HUES48 (cell line): ENCODE results near the gene FGR.
A peak's percentile ranks its signal among the peaks of the same experiment; 100 is the strongest.

Experiments
- H3K27ac ChIP-seq: one replicate; pipeline ENCODE4 v1.7.0; 2013; ENCODE audit warnings: low read depth, low read length, inconsistent platforms
- H3K27me3 ChIP-seq: 2 replicates; pipeline ENCODE4 v1.6.1; 2013; ENCODE audit warnings: mild to moderate bottlenecking, low read length; ENCODE audit not compliant: control insufficient read depth, insufficient read depth
- H3K36me3 ChIP-seq: 2 replicates; pipeline ENCODE4 v1.6.1; 2013; ENCODE audit warnings: low read length; ENCODE audit not compliant: control insufficient read depth, insufficient read depth
- H3K4me1 ChIP-seq: 2 replicates; pipeline ENCODE4 v1.6.1; 2013; ENCODE audit warnings: mild to moderate bottlenecking, low read length; ENCODE audit not compliant: control insufficient read depth, insufficient read depth
- H3K4me3 ChIP-seq: 2 replicates; pipeline ENCODE4 v1.5.1; 2013; ENCODE audit warnings: mild to moderate bottlenecking, low read depth, low read length
- H3K9ac ChIP-seq: 2 replicates; pipeline ENCODE4 v1.6.1; 2013; ENCODE audit warnings: mild to moderate bottlenecking, low read depth, low read length, moderate library complexity
- H3K9me3 ChIP-seq: 2 replicates; pipeline ENCODE4 v1.6.1; 2013; ENCODE audit warnings: low read length; ENCODE audit not compliant: control insufficient read depth, insufficient read depth

The FGR gene

GRCh38 chr1:27659497-27660299 is 24.7 kb upstream of the FGR start:
- Histone ChIP-seq H3K27ac (peak overlapping the region; percentile 58), H3K4me1 (peaks cover 34% of the 10 kb centered on the region), H3K9me3 (no peaks in the 10 kb centered on the region), H3K27me3 (peaks cover 4% of the 10 kb centered on the region; the same call in 1 of the 2 replicates), H3K36me3 (no peaks in the 10 kb centered on the region), H3K9ac (no peak overlapping the region), H3K4me3 (peak overlapping the region; percentile 51)

GRCh38 chr1:27658951-27659496 is 24.0 kb upstream of the FGR start:
- Histone ChIP-seq H3K4me3 (peak overlapping the region; percentile 51), H3K9ac (no peak overlapping the region), H3K4me1 (peaks cover 34% of the 10 kb centered on the region), H3K27ac (peak overlapping the region; percentile 58), H3K36me3 (no peaks in the 10 kb centered on the region), H3K27me3 (peaks cover 4% of the 10 kb centered on the region; the same call in 1 of the 2 replicates), H3K9me3 (no peaks in the 10 kb centered on the region)

- Histone ChIP-seq H3K4me3 (no peak overlapping the region), H3K36me3 (no peaks in the 10 kb centered on the region), H3K27me3 (peaks cover 4% of the 10 kb centered on the region; the same call in 1 of the 2 replicates), H3K27ac (peak overlapping the region; percentile 84), H3K4me1 (peaks cover 27% of the 10 kb centered on the region), H3K9me3 (no peaks in the 10 kb centered on the region), H3K9ac (no peak overlapping the region)
Observed at GRCh38 chr1:27656157-27656893, 21.3 kb upstream of the FGR start.

- H3K4me3 ChIP-seq = no peak overlapping the region
- peaks cover 32% of the 10 kb centered on the region for H3K4me1 ChIP-seq
- peak overlapping the region; percentile 84 for H3K27ac ChIP-seq
- no peak overlapping the region for H3K9ac ChIP-seq
- no peaks in the 10 kb centered on the region for H3K9me3 ChIP-seq
- H3K36me3 ChIP-seq = no peaks in the 10 kb centered on the region
- H3K27me3 ChIP-seq = peaks cover 4% of the 10 kb centered on the region; the same call in 1 of the 2 replicates
Observed at GRCh38 chr1:27655151-27655937, 20.4 kb upstream of the FGR start.

- no peak overlapping the region for H3K9ac ChIP-seq
- H3K27me3 ChIP-seq = no peaks in the 10 kb centered on the region
- H3K27ac ChIP-seq = no peak overlapping the region
- no peaks in the 10 kb centered on the region for H3K9me3 ChIP-seq
- H3K36me3 ChIP-seq = no peaks in the 10 kb centered on the region
- peaks cover 23% of the 10 kb centered on the region for H3K4me1 ChIP-seq
- H3K4me3 ChIP-seq = no peak overlapping the region
Observed at GRCh38 chr1:27652111-27652864, 17.3 kb upstream of the FGR start.

- no peak overlapping the region for H3K9ac ChIP-seq
- no peaks in the 10 kb centered on the region for H3K9me3 ChIP-seq
- H3K27me3 ChIP-seq = no peaks in the 10 kb centered on the region
- no peak overlapping the region for H3K4me3 ChIP-seq
- peaks cover 20% of the 10 kb centered on the region for H3K4me1 ChIP-seq
- H3K36me3 ChIP-seq = no peaks in the 10 kb centered on the region
- peak overlapping the region; percentile 1 for H3K27ac ChIP-seq
Observed at GRCh38 chr1:27650539-27651175, 15.7 kb upstream of the FGR start.

- H3K4me3 ChIP-seq = no peak overlapping the region
- H3K27ac ChIP-seq = no peak overlapping the region
- H3K9ac ChIP-seq = no peak overlapping the region
- peaks cover 15% of the 10 kb centered on the region for H3K4me1 ChIP-seq
- H3K36me3 ChIP-seq = no peaks in the 10 kb centered on the region
- H3K27me3 ChIP-seq = no peaks in the 10 kb centered on the region
- no peaks in the 10 kb centered on the region for H3K9me3 ChIP-seq
Observed at GRCh38 chr1:27650171-27650538, 15.2 kb upstream of the FGR start.

GRCh38 chr1:27649306-27649635 is 14.3 kb upstream of the FGR start:
- no peaks in the 10 kb centered on the region for H3K27me3 ChIP-seq
- H3K9ac ChIP-seq = no peak overlapping the region
- H3K4me3 ChIP-seq = no peak overlapping the region
- H3K4me1 ChIP-seq = peaks cover 10% of the 10 kb centered on the region
- H3K36me3 ChIP-seq = no peaks in the 10 kb centered on the region
- no peak overlapping the region for H3K27ac ChIP-seq
- no peaks in the 10 kb centered on the region for H3K9me3 ChIP-seq

- no peak overlapping the region for H3K4me3 ChIP-seq
- H3K36me3 ChIP-seq = no peaks in the 10 kb centered on the region
- no peaks in the 10 kb centered on the region for H3K27me3 ChIP-seq
- H3K9ac ChIP-seq = no peak overlapping the region
- no peaks in the 10 kb centered on the region for H3K9me3 ChIP-seq
- H3K4me1 ChIP-seq = peaks cover 10% of the 10 kb centered on the region
- H3K27ac ChIP-seq = no peak overlapping the region
Observed at GRCh38 chr1:27648602-27649305, 13.8 kb upstream of the FGR start.
